GM21529 (cell line): ENCODE results near the gene FTO.

Experiments used
- ATAC-seq: cut with Tn5 transposase; IDR thresholded peaks from one replicate; pipeline ENCODE4 v1.9.1; 2021; ENCODE audit not compliant: unreplicated experiment

The FTO gene

DNA sequence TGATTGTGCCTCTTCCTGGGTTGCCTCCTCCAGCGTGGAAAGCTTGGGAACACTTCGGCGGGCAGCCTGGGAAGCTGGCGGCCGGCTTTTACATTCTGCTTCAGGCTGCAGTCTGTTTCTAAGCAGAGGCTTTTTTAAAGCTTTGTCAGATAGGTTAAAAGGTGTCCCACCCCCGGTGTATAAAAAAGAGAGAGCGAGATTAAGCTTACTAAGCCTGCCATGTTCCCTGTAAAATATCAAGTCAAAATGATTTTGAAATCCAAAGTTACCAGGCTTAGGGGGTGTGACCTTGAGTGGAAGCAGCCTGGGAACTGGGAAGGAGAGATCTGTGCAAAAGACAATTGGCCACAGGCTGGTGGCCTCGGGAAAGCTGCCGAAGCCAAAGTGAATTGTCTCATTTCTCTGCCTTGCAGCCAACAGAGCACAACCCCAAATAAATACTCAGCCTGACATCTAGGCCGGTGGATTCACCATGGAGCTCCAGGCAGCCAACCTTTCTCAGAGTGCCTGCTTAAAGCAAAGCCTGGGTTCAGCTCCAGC lies 254.5 kb downstream of the FTO start:
- ATAC-seq: no peak

DNA sequence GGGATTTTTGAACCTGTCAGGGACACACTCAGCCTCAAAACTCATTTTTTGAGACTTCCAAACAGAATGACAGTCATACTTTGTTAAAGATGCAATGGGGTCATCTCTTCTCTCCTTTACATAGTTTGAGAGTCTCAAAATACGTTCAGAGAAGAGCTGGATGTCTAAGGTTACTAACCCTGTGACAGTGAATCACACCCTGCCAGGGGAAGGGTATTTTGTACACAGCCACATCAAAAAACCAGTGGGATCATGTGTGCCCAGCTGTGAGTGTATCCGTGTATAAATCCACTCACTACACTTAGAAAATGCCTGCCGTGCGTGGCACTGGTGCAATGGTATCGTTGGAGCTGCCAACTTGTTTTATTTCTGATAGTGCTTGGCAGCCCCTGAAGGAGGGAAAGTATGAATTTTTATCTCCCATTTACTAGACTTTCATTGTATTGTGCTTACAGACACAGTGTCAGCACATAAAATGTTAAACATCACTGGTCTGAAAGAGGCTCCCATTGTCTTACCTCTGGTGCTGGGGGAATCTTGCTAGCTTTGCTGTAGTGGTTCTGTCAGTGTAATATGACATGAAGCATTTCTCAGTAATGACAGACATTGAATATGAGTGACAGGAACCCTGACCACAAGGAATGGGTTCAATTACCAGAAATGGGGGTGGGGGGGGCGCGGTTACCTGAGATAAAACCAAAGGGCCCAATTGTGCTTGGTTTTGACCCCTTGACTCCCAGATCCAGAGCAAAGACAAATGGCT lies 256.3 kb downstream of the FTO start:
- ATAC-seq: no peak

DNA sequence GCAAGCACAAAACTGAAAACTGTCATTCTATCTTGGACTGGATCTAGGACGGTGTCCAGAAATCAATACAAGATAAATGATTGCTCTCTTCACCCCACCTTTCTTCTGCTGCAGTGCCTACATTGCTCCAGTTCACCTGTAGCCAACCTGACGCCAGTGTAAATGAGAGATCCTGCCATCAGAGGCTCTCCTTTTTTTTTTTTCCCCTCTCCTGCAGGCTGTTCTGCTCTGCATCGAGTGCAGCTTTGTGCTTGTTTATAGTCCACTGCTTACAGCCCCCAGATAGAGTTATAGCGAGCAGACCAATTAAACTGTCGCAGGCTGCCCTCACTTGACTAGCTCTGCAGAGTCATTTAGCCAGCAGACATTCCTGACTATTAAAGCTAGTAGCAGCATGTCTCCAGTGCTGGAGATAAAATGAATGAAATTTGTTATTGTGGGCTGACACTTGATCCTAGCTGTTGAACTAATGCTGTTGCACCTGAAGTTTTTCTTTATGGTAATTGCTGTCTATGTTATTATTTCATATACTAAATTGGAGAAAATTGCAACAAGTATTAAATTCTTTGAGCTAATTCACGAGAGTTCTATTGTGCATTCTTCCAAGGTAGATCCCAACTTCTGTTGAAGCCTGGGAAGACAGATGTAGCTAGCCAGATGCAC lies 257.1 kb downstream of the FTO start:
- no peak for ATAC-seq

DNA sequence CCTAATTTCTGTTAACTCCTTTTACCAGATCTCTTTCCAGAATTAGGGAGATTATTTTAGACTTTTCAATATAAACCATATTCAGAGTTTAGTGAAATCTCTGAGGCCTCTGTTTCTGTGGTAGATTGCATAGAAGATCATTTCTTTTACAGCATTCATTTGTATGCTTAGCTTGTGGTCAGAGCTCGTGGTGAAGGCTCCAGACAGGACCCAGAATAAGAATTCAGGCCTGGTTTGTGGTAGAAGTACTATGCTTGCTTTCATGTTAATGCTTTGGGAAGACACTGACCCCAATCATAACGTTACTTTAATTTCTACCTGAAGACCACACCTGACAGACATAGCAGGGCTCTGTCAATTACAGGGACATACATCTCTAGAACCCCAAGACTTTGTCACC lies 258.1 kb downstream of the FTO start:
- ATAC-seq: no peak

DNA sequence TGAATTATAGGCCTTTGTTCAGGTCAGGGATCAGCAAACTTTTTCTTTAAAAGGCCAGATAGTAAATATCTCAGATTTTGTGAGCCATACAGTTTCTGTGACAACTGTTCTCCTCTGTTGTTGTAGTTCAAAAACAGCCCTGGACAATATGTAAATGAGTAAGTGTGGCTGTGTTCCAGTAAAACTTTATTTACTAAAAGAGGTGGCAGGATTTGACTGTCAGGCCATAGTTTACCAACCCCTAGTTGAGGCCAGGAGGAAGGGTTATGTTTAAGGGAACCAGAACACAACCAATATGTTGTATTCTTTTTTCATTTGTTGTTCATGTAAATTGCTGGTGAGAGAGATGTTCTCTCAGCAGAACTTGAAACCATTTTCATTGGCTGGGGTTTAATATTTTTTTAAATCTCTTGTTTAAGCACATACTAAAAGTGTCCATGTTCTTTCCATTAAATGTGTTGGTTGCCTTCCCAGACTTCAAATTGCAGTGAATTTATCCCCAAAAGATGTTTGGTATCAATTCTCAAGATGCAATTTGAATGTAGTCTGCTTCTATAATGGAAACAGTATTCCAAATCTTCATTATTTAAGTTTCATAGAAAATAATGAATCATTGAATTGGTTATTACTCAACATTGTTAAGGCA lies 260.3 kb downstream of the FTO start:
- ATAC-seq: no peak

DNA sequence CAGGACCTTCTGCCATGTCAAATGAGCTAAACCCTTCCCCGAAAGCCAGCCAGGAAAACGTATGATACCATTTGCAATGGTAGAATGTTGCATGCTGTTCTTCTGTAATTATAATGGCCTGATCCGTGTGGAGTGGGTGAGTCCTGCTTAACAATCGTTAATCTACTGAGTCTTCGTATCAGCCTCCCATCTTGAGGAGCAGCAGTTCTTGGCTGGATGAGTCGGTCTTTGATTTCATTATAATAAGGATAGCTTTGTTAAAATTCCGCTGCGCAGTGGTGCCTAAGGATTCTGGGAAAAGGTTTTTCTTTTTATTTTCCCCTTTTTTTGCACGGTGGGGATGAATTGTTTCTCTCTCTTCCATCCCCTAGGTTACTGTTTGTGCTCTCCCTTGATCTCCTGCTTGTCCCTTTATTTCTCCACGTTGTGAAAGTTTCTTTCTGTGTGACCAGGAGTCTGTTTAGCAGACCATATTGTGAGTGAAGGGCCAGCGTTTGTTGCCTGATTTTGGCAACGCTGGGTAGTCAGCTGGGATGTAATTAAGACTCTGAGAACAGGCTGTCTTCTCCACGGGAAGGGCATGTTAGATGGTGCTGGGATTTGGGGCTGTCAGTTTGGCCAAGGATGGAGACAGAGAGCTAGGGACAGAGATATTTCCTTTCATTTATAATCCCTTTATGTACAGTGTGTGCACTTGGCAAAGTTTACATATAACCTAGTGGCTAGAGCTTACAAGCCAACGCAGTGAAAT lies 263.0 kb downstream of the FTO start:
- no peak for ATAC-seq

DNA sequence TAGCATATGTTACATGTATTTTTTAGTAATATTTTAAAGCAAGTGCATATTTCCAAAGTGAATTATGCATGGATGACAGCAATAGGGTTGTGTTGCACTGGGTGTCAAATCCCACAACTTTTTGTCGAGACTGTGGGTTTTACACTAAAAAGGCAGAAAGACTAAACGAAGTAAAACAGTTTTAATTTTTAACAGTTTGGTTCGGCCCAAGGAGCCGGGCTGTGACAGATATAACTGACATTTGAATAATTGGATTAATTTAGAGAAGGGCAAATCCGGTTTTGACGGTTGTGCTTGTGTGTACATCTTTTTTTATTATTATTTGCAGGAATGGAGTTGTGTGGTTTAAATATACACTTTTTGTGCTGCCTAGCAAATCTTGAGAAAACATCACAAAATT lies 263.6 kb downstream of the FTO start:
- no peak for ATAC-seq

DNA sequence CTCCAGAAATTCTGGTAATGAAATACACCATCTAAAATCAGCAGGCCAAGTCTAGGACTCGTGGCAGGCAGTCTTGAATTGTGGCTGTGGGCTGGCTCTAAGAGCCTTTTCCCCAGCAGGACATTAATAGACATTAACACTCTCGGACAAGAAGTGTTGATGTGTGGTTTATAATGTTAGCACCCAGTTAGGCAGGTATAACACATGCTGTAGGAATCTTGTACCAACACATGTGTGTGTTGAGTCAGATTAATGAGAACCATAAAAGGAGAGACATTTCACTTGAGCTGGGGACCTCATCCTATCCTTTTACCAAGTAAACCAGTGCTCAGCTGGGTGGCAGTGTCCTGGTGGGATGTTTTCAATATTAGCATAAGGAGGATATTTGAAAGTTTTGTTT lies 264.5 kb downstream of the FTO start:
- ATAC-seq: no peak

DNA sequence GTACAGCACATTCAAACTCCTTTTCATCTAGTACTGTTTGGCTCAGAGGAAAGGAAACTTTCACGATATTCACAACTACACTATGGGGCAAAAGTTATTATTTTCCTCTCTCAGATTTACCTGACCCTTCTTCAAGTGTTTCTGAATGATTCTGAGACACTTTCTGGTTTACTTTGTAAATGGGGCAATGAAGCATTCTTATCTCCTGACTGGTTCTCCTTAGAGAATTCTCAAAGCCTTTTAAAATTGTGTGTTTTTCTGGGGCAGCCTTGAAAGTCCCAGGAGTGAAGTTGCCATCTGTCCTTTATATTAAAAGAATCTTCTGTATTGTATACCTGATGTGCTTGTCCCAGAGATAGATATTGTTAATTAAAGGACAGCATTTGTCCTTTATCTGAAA lies 264.9 kb downstream of the FTO start:
- no peak for ATAC-seq

DNA sequence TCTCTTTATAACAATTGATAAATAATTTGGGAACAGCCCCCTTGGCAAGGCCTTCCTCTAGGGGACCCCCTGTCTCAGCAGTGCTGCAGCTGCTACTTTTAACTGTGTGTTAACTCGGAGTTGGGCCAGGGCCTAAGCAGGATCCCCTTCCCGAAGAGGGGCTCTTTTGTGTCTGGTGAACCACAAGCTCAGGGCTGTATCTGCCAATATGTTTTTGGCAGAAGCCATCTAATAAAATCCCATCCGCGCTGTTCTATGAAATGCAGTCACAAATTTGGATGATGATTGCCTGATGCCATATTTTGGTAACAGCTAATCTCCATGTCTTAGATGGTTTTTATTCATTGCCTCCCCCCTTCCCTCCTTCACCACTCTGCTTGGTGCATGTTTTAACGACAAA lies 267.7 kb downstream of the FTO start:
- ATAC-seq: no peak

DNA sequence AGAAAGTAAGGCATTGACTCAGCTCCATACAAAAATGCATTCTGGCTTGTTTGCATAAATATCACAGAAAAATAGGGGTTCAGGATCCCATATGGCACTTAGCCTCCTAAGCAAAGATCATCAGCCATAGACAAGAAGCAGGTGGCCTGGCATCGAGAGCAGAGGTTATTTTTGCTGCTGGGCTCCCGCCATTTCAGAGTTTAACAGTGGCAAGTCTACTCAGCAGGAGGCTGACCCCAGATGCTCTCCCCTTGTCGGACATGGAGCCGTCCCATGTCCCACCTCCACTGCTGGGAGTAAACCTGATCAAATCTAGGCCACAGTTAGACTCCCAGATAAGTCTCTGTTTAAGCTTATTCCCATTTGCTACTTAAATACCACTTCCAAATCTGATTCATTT lies 269.1 kb downstream of the FTO start:
- no peak for ATAC-seq

DNA sequence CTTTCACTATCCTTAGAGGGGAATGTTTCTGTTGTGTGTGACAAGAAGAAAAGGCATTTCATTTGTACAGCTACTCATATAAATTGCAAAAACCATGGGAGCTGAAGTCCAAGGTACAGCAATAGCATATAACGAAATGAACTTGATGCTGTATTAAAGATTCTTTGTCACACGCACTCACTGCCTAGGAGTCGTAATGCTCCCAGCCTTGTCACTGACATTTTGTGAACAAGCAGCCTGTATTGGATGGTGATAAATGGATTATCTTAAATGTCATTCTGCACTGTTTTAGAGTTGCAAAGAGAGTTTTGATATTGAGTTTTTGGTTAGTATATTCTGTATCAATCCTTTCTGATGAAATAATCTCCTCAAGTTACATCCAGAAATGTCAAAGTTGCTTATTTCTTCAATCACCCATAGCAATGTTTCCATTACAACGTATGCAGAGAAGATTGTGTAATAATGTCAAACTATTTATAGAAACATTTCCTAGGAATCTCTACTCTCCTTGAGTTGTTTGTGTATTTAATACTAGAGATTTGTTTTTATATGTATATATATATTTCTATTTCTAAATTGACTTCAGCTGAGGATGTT lies 270.6 kb downstream of the FTO start:
- no peak for ATAC-seq

DNA sequence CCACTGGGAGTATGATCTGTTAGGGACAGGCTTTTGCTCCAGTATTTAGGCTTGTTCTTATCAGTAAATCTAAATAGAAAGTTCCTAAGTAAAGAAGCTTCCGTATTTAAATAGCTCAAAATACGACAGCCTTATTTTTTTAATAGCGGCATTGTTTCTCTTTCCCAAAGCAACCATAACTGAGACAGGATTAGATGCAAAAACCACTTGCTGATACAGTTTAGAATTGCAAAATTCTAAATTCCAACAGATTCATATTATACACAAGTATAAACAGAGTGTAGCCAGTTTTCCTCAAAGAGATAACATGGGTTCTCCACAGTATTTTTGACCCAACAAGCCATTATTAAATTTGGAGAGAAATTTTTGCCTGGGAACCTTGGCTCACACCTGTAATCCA lies 276.7 kb downstream of the FTO start:
- ATAC-seq: no peak

DNA sequence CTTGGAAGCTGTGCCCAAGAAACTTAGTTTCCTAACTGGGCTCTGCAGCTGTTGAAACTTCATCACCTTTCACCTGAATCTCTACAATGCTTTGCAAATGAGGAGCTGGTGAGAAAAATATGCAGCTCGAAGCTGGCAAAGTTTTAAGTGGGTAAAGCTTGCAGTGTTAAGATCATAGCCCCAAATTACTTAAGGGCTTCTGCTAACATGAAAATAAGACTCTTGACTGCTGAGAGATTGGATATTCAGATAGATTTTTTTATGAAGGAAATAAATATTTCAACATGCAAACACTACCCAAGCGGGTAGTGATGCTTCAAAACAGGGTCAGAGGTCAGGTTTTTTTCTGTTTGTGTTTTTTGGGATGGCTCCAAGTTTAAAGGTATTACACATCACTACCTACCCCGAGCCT lies 278.7 kb downstream of the FTO start:
- no peak for ATAC-seq

DNA sequence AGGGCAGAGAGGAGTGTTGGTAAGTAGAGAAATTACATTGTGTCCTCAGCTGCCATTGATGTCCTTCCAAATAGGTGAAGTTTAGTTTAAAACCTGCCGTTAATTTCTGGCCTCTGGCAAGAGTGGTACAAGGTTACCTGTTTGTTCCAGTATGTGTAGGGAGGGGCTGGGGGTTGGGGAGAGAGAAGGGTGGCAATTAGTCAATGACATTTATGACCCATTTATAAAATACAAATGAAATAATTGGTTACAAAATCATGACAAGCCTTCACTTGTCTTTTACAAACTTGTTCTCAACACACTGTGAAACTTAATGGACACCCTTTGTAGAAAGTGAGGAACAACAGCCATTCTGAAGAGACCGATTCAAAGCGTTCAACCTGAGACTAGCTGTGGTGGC lies 281.0 kb downstream of the FTO start:
- ATAC-seq: no peak

DNA sequence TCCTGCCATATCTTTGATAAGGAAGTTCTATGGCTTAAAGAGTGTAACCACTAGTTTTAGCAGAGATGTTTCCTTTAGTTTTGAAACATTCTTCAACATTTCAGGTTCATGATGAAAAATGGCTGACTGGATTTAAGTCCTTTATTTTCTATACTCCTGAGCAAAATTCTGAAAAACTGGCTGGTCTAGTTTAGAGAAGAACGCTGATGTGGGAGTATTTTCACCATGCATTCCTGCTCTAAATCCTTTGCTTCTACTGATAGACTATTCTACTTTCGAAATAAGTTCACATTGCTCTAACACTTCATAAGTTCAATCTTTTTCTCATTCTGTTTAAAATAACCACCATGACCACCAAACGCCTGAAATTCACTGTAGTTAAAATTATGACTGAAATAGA lies 281.9 kb downstream of the FTO start:
- ATAC-seq: no peak

DNA sequence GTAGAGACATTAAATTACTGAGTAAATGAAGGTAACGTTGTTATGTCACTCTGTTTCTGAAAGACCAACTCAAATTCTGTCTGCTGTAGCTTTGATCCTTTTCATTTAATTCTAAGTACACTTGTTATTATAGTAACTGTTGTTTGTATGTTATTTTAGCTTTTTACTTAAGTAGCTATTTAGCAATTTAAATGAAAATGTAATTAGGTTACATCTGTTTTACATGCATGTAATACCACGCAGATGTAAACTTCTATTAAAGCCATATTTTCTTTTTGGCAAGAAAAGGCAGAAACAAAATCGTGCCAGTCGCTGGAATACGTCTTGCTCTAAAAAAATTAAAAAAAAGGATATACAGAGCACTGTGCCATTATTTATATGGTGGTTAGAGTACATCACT lies 282.8 kb downstream of the FTO start:
- ATAC-seq: no peak

DNA sequence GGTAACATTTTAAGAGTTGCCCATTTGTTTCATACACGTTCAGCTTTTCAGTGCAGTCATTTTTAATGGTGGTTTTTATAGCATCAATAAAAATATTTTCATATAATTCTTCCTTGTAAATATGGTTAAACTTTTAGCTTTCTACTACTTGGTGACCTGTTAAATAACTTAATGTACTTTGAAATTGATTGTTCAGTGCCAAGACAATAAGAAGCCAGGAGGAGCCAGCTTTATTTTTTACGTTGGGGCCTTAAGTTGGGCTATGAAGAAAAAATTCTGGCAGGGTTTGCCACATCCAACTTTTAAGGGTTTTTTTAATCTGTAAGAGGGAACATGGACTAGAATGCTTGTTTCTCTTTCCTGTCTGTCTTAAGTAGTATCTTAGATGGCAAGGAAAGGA lies 284.2 kb downstream of the FTO start:
- no peak for ATAC-seq

DNA sequence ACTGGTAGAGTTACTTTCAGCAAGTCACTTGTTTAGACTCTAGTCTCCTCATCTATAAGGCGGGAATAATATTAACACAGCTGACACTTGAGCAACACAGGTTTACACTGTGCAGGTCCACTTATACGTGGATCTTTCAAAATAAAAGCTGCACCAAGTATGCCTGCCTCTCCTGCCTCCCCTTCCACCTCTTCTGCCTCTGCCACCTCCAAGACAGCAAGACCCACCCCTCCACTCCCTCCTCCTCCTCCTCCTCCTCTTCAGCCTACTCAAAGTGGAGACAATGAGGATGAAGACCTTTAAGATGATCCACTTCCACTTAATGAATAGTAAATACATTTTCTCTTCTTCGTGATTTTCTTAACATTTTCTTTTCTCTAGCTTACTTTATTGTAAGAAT lies 285.6 kb downstream of the FTO start:
- ATAC-seq: no peak

DNA sequence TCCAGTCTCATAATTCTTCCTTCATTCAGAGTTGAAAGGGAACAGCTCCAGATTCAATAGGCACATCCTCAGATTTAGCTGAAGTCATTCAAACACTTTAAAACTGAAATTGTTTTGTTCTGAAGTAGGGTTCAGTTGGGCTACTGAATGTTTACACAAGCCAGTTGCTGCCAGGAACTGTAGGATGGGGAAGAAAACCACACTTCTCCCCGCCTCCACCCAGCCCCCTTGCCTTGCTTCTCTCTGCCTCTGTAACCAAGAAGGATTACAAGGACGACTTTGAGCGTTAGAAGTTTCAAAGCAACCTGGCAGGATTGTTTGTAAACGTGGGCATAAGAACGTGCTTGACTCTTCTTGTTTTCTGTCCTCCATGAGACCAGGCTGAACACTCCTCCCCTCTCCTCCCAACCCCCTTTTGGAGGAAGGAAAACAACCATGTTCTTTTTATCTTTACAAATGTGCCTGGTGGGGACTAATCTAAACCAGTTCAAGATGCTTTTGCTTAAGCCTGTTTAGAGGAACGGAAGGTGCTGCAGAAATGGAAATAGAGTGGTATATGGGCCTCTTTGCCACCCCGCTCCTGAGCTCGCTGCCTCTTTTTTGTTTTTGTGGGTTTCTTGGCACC lies 287.9 kb downstream of the FTO start:
- ATAC-seq: no peak

DNA sequence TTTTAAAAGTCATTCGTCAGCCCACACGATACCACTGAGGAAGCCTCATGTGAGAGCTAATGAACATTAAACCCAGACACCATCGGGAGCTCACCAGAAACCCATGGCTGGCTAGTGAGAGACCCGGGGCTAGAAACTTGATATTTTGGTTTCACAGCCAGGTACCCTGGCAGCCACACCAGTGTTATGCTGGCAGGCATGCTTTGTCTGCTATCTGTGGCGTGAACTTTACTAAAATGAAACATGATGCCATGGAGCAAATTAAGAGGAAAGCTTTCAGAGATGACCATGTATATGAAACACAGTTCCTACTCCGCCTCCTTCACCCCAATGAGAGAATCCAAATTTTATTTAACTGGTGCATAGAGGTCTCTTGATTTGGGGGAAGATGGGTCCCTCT lies 291.4 kb downstream of the FTO start:
- no peak for ATAC-seq
